Measurements from ENCODE around the gene SERPINC1. TPM values are rescaled to one million over a fixed set of nuclear protein-coding genes. Genes with fewer than 3 reads are reported as not detected.

Gene SERPINC1
- total and polyA plus RNA-seq, 9 of the 15 experiments (the other 6 are each of a cell fraction or from before 2014, with no cell fraction given) = 0.07 to 1.2 (median 0.50) TPM

DNA sequence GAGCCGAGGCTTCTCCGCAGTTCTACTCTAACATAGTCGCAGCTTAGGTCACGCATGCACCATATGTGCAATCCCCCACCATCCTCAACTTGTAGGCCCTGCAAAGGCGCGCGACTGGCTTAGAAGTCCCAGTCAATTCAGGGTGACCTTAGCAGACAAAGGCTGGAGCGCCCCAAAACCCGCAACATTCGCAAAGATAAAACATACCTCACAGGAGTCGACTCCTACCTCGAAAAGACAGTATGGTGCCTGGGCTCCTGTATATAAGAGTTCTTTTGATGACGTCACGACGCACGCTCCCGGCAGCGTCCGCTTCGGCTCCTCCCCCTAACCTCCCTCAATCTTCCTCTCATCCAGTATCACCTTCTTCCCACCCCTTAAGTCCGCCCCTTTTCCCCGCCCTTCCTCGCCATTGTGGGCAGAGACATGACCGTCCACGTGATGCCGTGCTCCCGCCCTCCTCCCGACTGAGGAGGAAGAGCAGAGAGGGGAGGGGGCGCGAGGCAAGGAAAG is 49.3 kb downstream of the SERPINC1 start, which contains the start of gene GAS5 (continued):
- TF ChIP-seq, protein P1, sequence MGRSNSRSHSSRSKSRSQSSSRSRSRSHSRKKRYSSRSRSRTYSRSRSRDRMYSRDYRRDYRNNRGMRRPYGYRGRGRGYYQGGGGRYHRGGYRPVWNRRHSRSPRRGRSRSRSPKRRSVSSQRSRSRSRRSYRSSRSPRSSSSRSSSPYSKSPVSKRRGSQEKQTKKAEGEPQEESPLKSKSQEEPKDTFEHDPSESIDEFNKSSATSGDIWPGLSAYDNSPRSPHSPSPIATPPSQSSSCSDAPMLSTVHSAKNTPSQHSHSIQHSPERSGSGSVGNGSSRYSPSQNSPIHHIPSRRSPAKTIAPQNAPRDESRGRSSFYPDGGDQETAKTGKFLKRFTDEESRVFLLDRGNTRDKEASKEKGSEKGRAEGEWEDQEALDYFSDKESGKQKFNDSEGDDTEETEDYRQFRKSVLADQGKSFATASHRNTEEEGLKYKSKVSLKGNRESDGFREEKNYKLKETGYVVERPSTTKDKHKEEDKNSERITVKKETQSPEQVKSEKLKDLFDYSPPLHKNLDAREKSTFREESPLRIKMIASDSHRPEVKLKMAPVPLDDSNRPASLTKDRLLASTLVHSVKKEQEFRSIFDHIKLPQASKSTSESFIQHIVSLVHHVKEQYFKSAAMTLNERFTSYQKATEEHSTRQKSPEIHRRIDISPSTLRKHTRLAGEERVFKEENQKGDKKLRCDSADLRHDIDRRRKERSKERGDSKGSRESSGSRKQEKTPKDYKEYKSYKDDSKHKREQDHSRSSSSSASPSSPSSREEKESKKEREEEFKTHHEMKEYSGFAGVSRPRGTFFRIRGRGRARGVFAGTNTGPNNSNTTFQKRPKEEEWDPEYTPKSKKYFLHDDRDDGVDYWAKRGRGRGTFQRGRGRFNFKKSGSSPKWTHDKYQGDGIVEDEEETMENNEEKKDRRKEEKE (IDR thresholded peaks at IDR 0.05; ENCODE audit: borderline replicate concordance in 1 of 2, control insufficient read depth in 1 of 2, low read depth in 2 of 2, low read length in 1 of 2) = peak in 1 of 2 experiments; percentile 74; a peak in 1 of 4 replicates
- TF ChIP-seq ZNF239 (CRISPR knock-in tag; IDR thresholded peaks at IDR 0.05) (peak; percentile 22; the same call in 1 of the 2 replicates), XRCC5 (IDR thresholded peaks at IDR 0.05; ENCODE audit: low read depth, low read length) (peak; percentile 87; the same call in 1 of the 2 replicates), LARP7 (IDR thresholded peaks at IDR 0.05) (no peak), ZNF253 (CRISPR knock-in tag; conservative IDR thresholded peaks at IDR 0.05) (no peak), HLTF (IDR thresholded peaks at IDR 0.05) (peak; percentile 76; the same call in 1 of the 2 replicates), CBX5 (IDR thresholded peaks at IDR 0.05; ENCODE audit: borderline replicate concordance, low read depth) (no peak), C11orf30 (IDR thresholded peaks at IDR 0.05; ENCODE audit: low read depth) (no peak), KLF6 (CRISPR knock-in tag; IDR thresholded peaks at IDR 0.05; ENCODE audit: borderline replicate concordance) (no peak), RFX1 (IDR thresholded peaks at IDR 0.05) (no peak), EWSR1 (IDR thresholded peaks at IDR 0.05; ENCODE audit: borderline replicate concordance, low read depth, partially characterized antibody) (no peak), FOXA3 (CRISPR knock-in tag; conservative IDR thresholded peaks at IDR 0.05 in 1 of 2, IDR thresholded peaks at IDR 0.05 in 1 of 2) (0 out of 4 replicates have a peak, but pooled peaks of 1 of the 2 experiments have one; percentile 2), OTX1 (CRISPR knock-in tag; IDR thresholded peaks at IDR 0.05) (no peak; the same call in 1 of the 2 replicates), KAT8 (IDR thresholded peaks at IDR 0.05; ENCODE audit: low read depth) (no peak), SUPT5H (IDR thresholded peaks at IDR 0.05) (peak; percentile 100), FOXP1 (CRISPR knock-in tag; IDR thresholded peaks at IDR 0.05) (peak; percentile 83; the same call in 1 of the 2 replicates), POLR2H (tag; IDR thresholded peaks at IDR 0.05; ENCODE audit: low read depth) (peak; percentile 99)
- TF ChIP-seq, protein P2, sequence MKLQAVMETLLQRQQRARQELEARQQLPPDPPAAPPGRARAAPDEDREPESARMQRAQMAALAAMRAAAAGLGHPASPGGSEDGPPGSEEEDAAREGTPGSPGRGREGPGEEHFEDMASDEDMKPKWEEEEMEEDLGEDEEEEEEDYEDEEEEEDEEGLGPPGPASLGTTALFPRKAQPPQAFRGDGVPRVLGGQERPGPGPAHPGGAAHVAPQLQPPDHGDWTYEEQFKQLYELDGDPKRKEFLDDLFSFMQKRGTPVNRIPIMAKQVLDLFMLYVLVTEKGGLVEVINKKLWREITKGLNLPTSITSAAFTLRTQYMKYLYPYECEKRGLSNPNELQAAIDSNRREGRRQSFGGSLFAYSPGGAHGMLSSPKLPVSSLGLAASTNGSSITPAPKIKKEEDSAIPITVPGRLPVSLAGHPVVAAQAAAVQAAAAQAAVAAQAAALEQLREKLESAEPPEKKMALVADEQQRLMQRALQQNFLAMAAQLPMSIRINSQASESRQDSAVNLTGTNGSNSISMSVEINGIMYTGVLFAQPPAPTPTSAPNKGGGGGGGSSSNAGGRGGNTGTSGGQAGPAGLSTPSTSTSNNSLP (IDR thresholded peaks at IDR 0.05; ENCODE audit: borderline replicate concordance, low read depth, low read length) = 0 out of 2 replicates have a peak, but pooled peaks have one; percentile 15
- TF ChIP-seq, protein P3, sequence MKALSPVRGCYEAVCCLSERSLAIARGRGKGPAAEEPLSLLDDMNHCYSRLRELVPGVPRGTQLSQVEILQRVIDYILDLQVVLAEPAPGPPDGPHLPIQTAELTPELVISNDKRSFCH (CRISPR knock-in tag; IDR thresholded peaks at IDR 0.05) = no peak
- TF ChIP-seq, protein P3 (tag; IDR thresholded peaks at IDR 0.05) = peak; percentile 94; the same call in 1 of the 2 replicates
- TF ChIP-seq, protein P4, sequence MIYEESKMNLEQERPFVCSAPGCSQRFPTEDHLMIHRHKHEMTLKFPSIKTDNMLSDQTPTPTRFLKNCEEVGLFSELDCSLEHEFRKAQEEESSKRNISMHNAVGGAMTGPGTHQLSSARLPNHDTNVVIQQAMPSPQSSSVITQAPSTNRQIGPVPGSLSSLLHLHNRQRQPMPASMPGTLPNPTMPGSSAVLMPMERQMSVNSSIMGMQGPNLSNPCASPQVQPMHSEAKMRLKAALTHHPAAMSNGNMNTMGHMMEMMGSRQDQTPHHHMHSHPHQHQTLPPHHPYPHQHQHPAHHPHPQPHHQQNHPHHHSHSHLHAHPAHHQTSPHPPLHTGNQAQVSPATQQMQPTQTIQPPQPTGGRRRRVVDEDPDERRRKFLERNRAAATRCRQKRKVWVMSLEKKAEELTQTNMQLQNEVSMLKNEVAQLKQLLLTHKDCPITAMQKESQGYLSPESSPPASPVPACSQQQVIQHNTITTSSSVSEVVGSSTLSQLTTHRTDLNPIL (CRISPR knock-in tag; IDR thresholded peaks at IDR 0.05) = peak; percentile 85

All from K562 (cell line).